ENCODE measurements around the gene CYP1B1. TPM values are rescaled to one million over a fixed set of nuclear protein-coding genes. Genes with fewer than 3 reads are reported as not detected.

Gene CYP1B1
- polyA plus RNA-seq, 3 donors: 63.2 to 250 (median 162) TPM

DNA sequence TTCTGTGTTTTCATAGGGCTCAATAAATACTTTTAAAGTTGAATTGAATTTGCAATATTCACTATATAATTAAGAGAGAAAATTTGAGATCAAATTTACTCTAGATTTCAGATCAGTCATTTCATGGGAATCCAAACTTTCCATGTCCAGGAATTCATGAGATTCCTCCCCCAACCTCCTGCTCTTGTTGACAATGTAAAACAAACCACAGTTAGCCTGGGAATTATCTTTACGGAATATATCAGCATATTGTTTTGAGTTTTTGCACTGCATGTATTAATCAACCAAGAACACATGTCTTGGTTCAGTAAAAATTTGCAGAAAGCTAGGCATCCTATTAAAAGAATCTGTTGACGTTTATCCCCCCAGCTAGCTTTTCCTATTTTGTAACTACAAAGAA lies 42.3 kb downstream of the CYP1B1 start:
- H3K9ac ChIP-seq (ENCODE audit: insufficient read depth, low read length, poor library complexity, severe bottlenecking): no peak overlapping the region
- H3K27ac ChIP-seq (ENCODE audit: low read depth in 1 of 2, low read length in 2 of 2): no peak overlapping the region
- H3K79me2 ChIP-seq (ENCODE audit: insufficient read depth, low read length): no peaks in the 10 kb centered on the region
- Mint-ChIP-seq H3K4me1 (peaks cover 12% of the 10 kb centered on the region), H3K4me3 (no peak overlapping the region), H3K36me3 (peaks cover 3 to 8% of the 10 kb centered on the region in 2 donors), H3K9me3 (peaks cover 0 to 16% (median 7%) of the 10 kb centered on the region in 7 donors), H3K27ac (no peak overlapping the region), H3K27me3 (ENCODE audit: low read depth in 3 of 3) (peaks cover 38 to 48% (median 44%) of the 10 kb centered on the region in 3 donors)
- intact Hi-C loops (cut with micrococcal nuclease): no loop called here
- no peak overlapping the region for H2AFZ ChIP-seq (ENCODE audit: insufficient read depth, low read depth, low read length, poor library complexity, severe bottlenecking)
- H3K36me3 ChIP-seq (replicated peaks in 1 of 2; ENCODE audit: control insufficient read depth in 1 of 2, insufficient read depth in 2 of 2, low read length in 2 of 2): no peaks in the 10 kb centered on the region
- DNase-seq: no peak
- TF ChIP-seq, protein P1, sequence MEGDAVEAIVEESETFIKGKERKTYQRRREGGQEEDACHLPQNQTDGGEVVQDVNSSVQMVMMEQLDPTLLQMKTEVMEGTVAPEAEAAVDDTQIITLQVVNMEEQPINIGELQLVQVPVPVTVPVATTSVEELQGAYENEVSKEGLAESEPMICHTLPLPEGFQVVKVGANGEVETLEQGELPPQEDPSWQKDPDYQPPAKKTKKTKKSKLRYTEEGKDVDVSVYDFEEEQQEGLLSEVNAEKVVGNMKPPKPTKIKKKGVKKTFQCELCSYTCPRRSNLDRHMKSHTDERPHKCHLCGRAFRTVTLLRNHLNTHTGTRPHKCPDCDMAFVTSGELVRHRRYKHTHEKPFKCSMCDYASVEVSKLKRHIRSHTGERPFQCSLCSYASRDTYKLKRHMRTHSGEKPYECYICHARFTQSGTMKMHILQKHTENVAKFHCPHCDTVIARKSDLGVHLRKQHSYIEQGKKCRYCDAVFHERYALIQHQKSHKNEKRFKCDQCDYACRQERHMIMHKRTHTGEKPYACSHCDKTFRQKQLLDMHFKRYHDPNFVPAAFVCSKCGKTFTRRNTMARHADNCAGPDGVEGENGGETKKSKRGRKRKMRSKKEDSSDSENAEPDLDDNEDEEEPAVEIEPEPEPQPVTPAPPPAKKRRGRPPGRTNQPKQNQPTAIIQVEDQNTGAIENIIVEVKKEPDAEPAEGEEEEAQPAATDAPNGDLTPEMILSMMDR (IDR thresholded peaks at IDR 0.05): no peak
- peaks cover 9 to 10% of the 10 kb centered on the region in 2 donors for H3K4me1 ChIP-seq (ENCODE audit: control insufficient read depth in 1 of 2, insufficient read depth in 2 of 2, low read length in 2 of 2)
- H3K9me3 ChIP-seq (replicated peaks in 1 of 2; ENCODE audit: control insufficient read depth in 1 of 2, insufficient read depth in 1 of 2, low read length in 2 of 2): peaks cover 0 to 6% of the 10 kb centered on the region in 2 donors
- H3K4me3 ChIP-seq (replicated peaks in 1 of 3; ENCODE audit: low read depth in 2 of 3, low read length in 3 of 3): no peak overlapping the region
- H3K27me3 ChIP-seq (ENCODE audit: control insufficient read depth in 2 of 2, insufficient read depth in 2 of 2, low read length in 2 of 2): peaks cover 32 to 37% of the 10 kb centered on the region in 2 donors
- no peak overlapping the region for H3K4me2 ChIP-seq (replicated peaks; ENCODE audit: extremely low read depth, low read length, poor library complexity, severe bottlenecking)
- WGBS (ENCODE audit: insufficient coverage): no CpG with 5 or more reads among the region's 2 CpGs
- H4K20me1 ChIP-seq (ENCODE audit: insufficient read depth, low read length): no peaks in the 10 kb centered on the region

- Histone ChIP-seq H3K4me3 (replicated peaks in 1 of 3; ENCODE audit: low read depth in 2 of 3, low read length in 3 of 3) (no peak overlapping the region), H3K9me3 (replicated peaks in 1 of 2; ENCODE audit: control insufficient read depth in 1 of 2, insufficient read depth in 1 of 2, low read length in 2 of 2) (no peaks in the 10 kb centered on the region), H3K9ac (ENCODE audit: insufficient read depth, low read length, poor library complexity, severe bottlenecking) (no peak overlapping the region), H3K27me3 (ENCODE audit: control insufficient read depth in 2 of 2, insufficient read depth in 2 of 2, low read length in 2 of 2) (peaks cover 28 to 30% of the 10 kb centered on the region in 2 donors), H3K36me3 (replicated peaks in 1 of 2; ENCODE audit: control insufficient read depth in 1 of 2, insufficient read depth in 2 of 2, low read length in 2 of 2) (no peaks in the 10 kb centered on the region), H3K4me1 (ENCODE audit: control insufficient read depth in 1 of 2, insufficient read depth in 2 of 2, low read length in 2 of 2) (peaks cover 3 to 4% of the 10 kb centered on the region in 2 donors), H3K27ac (ENCODE audit: low read depth in 1 of 2, low read length in 2 of 2) (no peak overlapping the region), H3K79me2 (ENCODE audit: insufficient read depth, low read length) (no peaks in the 10 kb centered on the region), H4K20me1 (ENCODE audit: insufficient read depth, low read length) (no peaks in the 10 kb centered on the region), H3K4me2 (replicated peaks; ENCODE audit: extremely low read depth, low read length, poor library complexity, severe bottlenecking) (no peak overlapping the region), H2AFZ (ENCODE audit: insufficient read depth, low read depth, low read length, poor library complexity, severe bottlenecking) (no peak overlapping the region)
- peaks cover 2 to 7% of the 10 kb centered on the region in 2 donors for H3K36me3 Mint-ChIP-seq
- H3K27ac Mint-ChIP-seq: no peak overlapping the region
- intact Hi-C loops (cut with micrococcal nuclease): no loop called here
- peaks cover 0 to 14% (median 5%) of the 10 kb centered on the region in 7 donors for H3K9me3 Mint-ChIP-seq
- peaks cover 31 to 45% (median 37%) of the 10 kb centered on the region in 3 donors for H3K27me3 Mint-ChIP-seq (ENCODE audit: low read depth in 3 of 3)
- H3K4me3 Mint-ChIP-seq: no peak overlapping the region
- no CpG with 5 or more reads among the region's 2 CpGs for WGBS (ENCODE audit: insufficient coverage)
- peaks cover 5% of the 10 kb centered on the region for H3K4me1 Mint-ChIP-seq
- TF ChIP-seq, protein P1 (IDR thresholded peaks at IDR 0.05): no peak
- no peak for DNase-seq
These were observed 43.0 kb downstream of the CYP1B1 start for GRCh38 chr2:38032946-38033345.
